ENCODE data around the gene E2F7.

DNA sequence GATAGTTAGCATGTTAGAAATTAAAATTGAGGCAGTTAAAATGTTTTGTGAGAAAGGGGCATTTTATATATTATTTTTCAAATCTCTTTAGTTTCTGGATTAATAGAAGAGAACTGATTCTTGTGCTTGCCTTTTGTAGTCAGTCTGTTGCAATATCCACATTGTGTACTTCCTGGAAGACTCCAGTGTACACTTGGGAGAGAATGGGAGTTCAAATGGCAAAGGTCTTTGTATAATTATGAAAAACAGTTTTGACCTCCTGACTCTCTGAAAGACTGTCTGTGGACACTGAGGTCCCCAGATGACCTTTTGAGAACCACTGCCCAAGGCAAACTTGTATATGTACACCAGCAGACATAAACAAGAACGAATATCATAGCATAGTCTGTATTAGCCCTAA lies 12.1 kb downstream of the E2F7 start:
- TF ChIP-seq, protein P1, sequence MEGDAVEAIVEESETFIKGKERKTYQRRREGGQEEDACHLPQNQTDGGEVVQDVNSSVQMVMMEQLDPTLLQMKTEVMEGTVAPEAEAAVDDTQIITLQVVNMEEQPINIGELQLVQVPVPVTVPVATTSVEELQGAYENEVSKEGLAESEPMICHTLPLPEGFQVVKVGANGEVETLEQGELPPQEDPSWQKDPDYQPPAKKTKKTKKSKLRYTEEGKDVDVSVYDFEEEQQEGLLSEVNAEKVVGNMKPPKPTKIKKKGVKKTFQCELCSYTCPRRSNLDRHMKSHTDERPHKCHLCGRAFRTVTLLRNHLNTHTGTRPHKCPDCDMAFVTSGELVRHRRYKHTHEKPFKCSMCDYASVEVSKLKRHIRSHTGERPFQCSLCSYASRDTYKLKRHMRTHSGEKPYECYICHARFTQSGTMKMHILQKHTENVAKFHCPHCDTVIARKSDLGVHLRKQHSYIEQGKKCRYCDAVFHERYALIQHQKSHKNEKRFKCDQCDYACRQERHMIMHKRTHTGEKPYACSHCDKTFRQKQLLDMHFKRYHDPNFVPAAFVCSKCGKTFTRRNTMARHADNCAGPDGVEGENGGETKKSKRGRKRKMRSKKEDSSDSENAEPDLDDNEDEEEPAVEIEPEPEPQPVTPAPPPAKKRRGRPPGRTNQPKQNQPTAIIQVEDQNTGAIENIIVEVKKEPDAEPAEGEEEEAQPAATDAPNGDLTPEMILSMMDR (IDR thresholded peaks at IDR 0.05), result no peak
- TF ChIP-seq POLR2A (IDR thresholded peaks at IDR 0.05), result no peak
- TF ChIP-seq POLR2AphosphoS5 (IDR thresholded peaks at IDR 0.05), result no peak
- no peak for TF ChIP-seq EP300 (IDR thresholded peaks at IDR 0.05)
